HL-60 (cell line): Measurements from ENCODE around the gene TACR1.

Experiments
- CTCF ChIP-seq: IDR thresholded peaks from one replicate; pipeline ENCODE4 v1.5.1; 2011; ENCODE audit warnings: low read length, control low read depth, inconsistent platforms; ENCODE audit not compliant: insufficient read depth
- GABPA ChIP-seq: IDR thresholded peaks from 2 replicates; pipeline ENCODE4 v1.6.1; 2012; ENCODE audit warnings: low read depth
- REST ChIP-seq: IDR thresholded peaks from 2 replicates; pipeline ENCODE4 v1.6.1; 2012; ENCODE audit warnings: low read depth; ENCODE audit not compliant: insufficient replicate concordance

DNA sequence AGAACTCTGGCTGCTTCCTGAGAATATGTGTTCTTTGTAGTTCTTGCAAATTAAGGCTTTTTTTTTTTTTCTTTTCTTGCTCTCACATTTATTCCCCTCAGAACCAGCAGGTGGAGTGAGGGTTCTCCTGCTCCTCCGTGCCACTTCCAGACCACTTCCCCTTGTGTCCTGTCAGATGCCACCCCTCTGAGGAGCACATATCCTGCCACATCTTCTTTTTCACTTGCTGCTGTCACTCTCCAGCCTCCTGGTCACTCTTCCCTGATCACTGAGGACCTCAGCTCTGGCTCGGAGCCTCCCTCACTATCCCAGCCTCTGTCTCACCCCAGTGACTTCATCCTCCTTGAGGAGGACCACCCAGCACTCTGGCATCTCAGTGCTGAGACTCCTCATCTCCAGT is 100.5 kb downstream of the TACR1 start:
- TF ChIP-seq CTCF (peak; percentile 22), GABPA (no peak), REST (no peak)
